ENCODE measurements around the gene R3HDM2. TPM values are rescaled to one million over a fixed set of nuclear protein-coding genes. Genes with fewer than 3 reads are reported as not detected.

R3HDM2 gene
- total and polyA plus RNA-seq, 2 of the 13 experiments (the other 11 are each of a cell fraction or from before 2014, with no cell fraction given) = 11.1 to 23.5 TPM

- 0 out of 2 replicates have a peak, but pooled peaks have one; percentile 19 for TF ChIP-seq ZNF292 (CRISPR knock-in tag; IDR thresholded peaks at IDR 0.05; ENCODE audit: borderline replicate concordance, low read depth)
- no peak for TF ChIP-seq PRMT3 (CRISPR knock-in tag; IDR thresholded peaks at IDR 0.05; ENCODE audit: borderline replicate concordance, low read depth)
- no peak for TF ChIP-seq CC2D1A (CRISPR knock-in tag; IDR thresholded peaks at IDR 0.05)
- no peak for TF ChIP-seq BORCS8-MEF2B (CRISPR knock-in tag; IDR thresholded peaks at IDR 0.05)
- TF ChIP-seq FOXP1 (IDR thresholded peaks at IDR 0.05) = no peak
- TF ChIP-seq FOXP1 (CRISPR knock-in tag; IDR thresholded peaks at IDR 0.05) = no peak
- peak; percentile 80 for TF ChIP-seq HNF4A (CRISPR knock-in tag; IDR thresholded peaks at IDR 0.05)
- peak; percentile 41; the same call in 1 of the 2 replicates for TF ChIP-seq DRAP1 (CRISPR knock-in tag; IDR thresholded peaks at IDR 0.05)
- TF ChIP-seq ZNF703 (CRISPR knock-in tag; IDR thresholded peaks at IDR 0.05; ENCODE audit: borderline replicate concordance) = no peak
- TF ChIP-seq TFDP2 (CRISPR knock-in tag; IDR thresholded peaks at IDR 0.05) = 0 out of 2 replicates have a peak, but pooled peaks have one; percentile 16
- TF ChIP-seq ZFY (CRISPR knock-in tag; IDR thresholded peaks at IDR 0.05) = peak; percentile 59
- TF ChIP-seq GZF1 (CRISPR knock-in tag; IDR thresholded peaks at IDR 0.05) = no peak
- TF ChIP-seq SMC3 (IDR thresholded peaks at IDR 0.05; ENCODE audit: low read length) = no peak
- TF ChIP-seq ZNF83 (CRISPR knock-in tag; IDR thresholded peaks at IDR 0.05; ENCODE audit: borderline replicate concordance) = peak; percentile 76; the same call in 1 of the 2 replicates
- TF ChIP-seq HCFC1 (IDR thresholded peaks at IDR 0.05; ENCODE audit: low read depth, low read length) = no peak
- TF ChIP-seq ZNF510 (CRISPR knock-in tag; IDR thresholded peaks at IDR 0.05; ENCODE audit: low read depth) = 0 out of 2 replicates have a peak, but pooled peaks have one; percentile 67
- no peak for TF ChIP-seq ZFP90 (CRISPR knock-in tag; IDR thresholded peaks at IDR 0.05; ENCODE audit: borderline replicate concordance)
- TF ChIP-seq PITX1 (CRISPR knock-in tag; IDR thresholded peaks at IDR 0.05) = no peak; the same call in 1 of the 2 replicates
- TF ChIP-seq PATZ1 (CRISPR knock-in tag; IDR thresholded peaks at IDR 0.05) = 0 out of 2 replicates have a peak, but pooled peaks have one; percentile 25
- no peak for TF ChIP-seq GATAD1 (CRISPR knock-in tag; IDR thresholded peaks at IDR 0.05)
- no peak for TF ChIP-seq ZBTB2 (CRISPR knock-in tag; IDR thresholded peaks at IDR 0.05; ENCODE audit: low read depth)
- no peak for TF ChIP-seq ZSCAN25 (CRISPR knock-in tag; IDR thresholded peaks at IDR 0.05)
- no peak for TF ChIP-seq KDM1A (CRISPR knock-in tag; IDR thresholded peaks at IDR 0.05)
- no peak for TF ChIP-seq ZFP82 (CRISPR knock-in tag; IDR thresholded peaks at IDR 0.05; ENCODE audit: borderline replicate concordance)
- no peak for TF ChIP-seq CENPBD1 (CRISPR knock-in tag; IDR thresholded peaks at IDR 0.05; ENCODE audit: borderline replicate concordance, low read depth)
- no peak for TF ChIP-seq ZNF530 (CRISPR knock-in tag; IDR thresholded peaks at IDR 0.05; ENCODE audit: low read depth)
- no peak for TF ChIP-seq ZNF232 (CRISPR knock-in tag; IDR thresholded peaks at IDR 0.05; ENCODE audit: borderline replicate concordance)
Observed at GRCh38 chr12:57434517-57435223, 3.8 kb upstream of the R3HDM2 start, which contains the start of gene INHBC (continued).
